ENCODE data around the gene WDFY3.

- no peak for TF ChIP-seq POLR2AphosphoS5 (IDR thresholded peaks at IDR 0.05)
- TF ChIP-seq POLR2A (IDR thresholded peaks at IDR 0.05), result no peak
Observed at GRCh38 chr4:84917086-84917821, 49.2 kb downstream of the WDFY3 start.
